Hepatocyte (in vitro differentiated cells): ENCODE results near the gene PSMG4. TPM values are rescaled to one million over a fixed set of nuclear protein-coding genes. Genes with fewer than 3 reads are reported as not detected.

Experiments used
- DNase-seq: peaks from one replicate; pipeline ENCODE4 v3.0.0-alpha.2; 2016; ENCODE audit warnings: low spot score
- H2AFZ ChIP-seq: fragments of 200-600 bp; sonication (generic); 2 replicates; pipeline ENCODE4 v1.6.0; 2016; ENCODE audit warnings: antibody characterized with exemption, mild to moderate bottlenecking
- H3K27ac ChIP-seq: fragments of 200-600 bp; sonication (generic); 2 replicates; pipeline ENCODE4 v1.5.1; 2016; ENCODE audit warnings: mild to moderate bottlenecking
- H3K27me3 ChIP-seq: fragments of 200-600 bp; sonication (generic); 2 replicates; pipeline ENCODE4 v1.6.1; 2016
- H3K36me3 ChIP-seq: fragments of 200-600 bp; sonication (generic); replicated peaks from 2 replicates; pipeline ENCODE4 v1.5.1; 2016; ENCODE audit warnings: low read depth; ENCODE audit not compliant: insufficient read depth
- H3K4me1 ChIP-seq: fragments of 200-600 bp; sonication (generic); 2 replicates; pipeline ENCODE4 v1.5.1; 2016; ENCODE audit warnings: mild to moderate bottlenecking, moderate library complexity; ENCODE audit not compliant: insufficient read depth
- H3K4me2 ChIP-seq: fragments of 200-600 bp; sonication (generic); 2 replicates; pipeline ENCODE4 v1.6.0; 2016
- H3K4me3 ChIP-seq: fragments of 200-600 bp; sonication (generic); 2 replicates; pipeline ENCODE4 v1.5.1; 2016; ENCODE audit warnings: mild to moderate bottlenecking
- H3K79me2 ChIP-seq: fragments of 200-600 bp; sonication (generic); 2 replicates; pipeline ENCODE4 v1.6.0; 2017; ENCODE audit warnings: mild to moderate bottlenecking
- H3K9me2 ChIP-seq: fragments of 200-600 bp; sonication (generic); replicated peaks from 2 replicates; pipeline ENCODE4 v1.6.0; 2017; ENCODE audit warnings: mild to moderate bottlenecking; ENCODE audit not compliant: insufficient read depth
- H3K9me3 ChIP-seq: fragments of 200-600 bp; sonication (generic); 2 replicates; pipeline ENCODE4 v1.5.1; 2016; ENCODE audit warnings: low read depth, mild to moderate bottlenecking
- H4K20me1 ChIP-seq: fragments of 200-600 bp; sonication (generic); 2 replicates; pipeline ENCODE4 v1.6.0; 2016; ENCODE audit warnings: mild to moderate bottlenecking; ENCODE audit not compliant: insufficient read depth, poor library complexity, severe bottlenecking
- CTCF ChIP-seq: fragments of 200-600 bp; sonication (generic); IDR thresholded peaks from 2 replicates; pipeline ENCODE4 v1.5.1; 2016; ENCODE audit warnings: antibody characterized with exemption, mild to moderate bottlenecking; ENCODE audit not compliant: poor library complexity
- EZH2 ChIP-seq: fragments of 200-600 bp; sonication (generic); IDR thresholded peaks from 2 replicates; pipeline ENCODE4 v1.6.1; 2016; ENCODE audit warnings: antibody characterized with exemption, mild to moderate bottlenecking, borderline replicate concordance
- EZH2phosphoT487 ChIP-seq: fragments of 200-600 bp; sonication (generic); IDR thresholded peaks from one replicate; pipeline ENCODE4 v1.6.1; 2018; ENCODE audit warnings: antibody characterized with exemption, mild to moderate bottlenecking, low read depth, moderate library complexity; ENCODE audit not compliant: unreplicated experiment, severe bottlenecking
- WGBS: methylation state at CpG from one replicate; pipeline ENCODE4 v1.1.6; 2016; ENCODE audit warnings: low lambda C conversion rate; ENCODE audit errors: missing lambda C conversion rate; 5-methylcytosine and 5-hydroxymethylcytosine counted together
- polyA plus RNA-seq: library from polyadenylated mRNA; unstranded; fragments of >200 nt; fragmentation: Nextera tagmentation; extraction: Ambion mirVana; gene quantifications from 2 replicates; pipeline ENCODE4 v1.2.1, GENCODE V29; 2016
- total RNA-seq: library from RNA; depleted of rRNA; stranded (reverse); fragments of >200 nt; gene quantifications from 2 replicates; pipeline ENCODE4 v1.2.3, GENCODE V29; 2014

The PSMG4 gene
- total and polyA plus RNA-seq, 2 experiments from 2014 or later = 15.5 to 26.4 TPM

- Histone ChIP-seq H2AFZ (peak within 1 kb of the TSS; percentile 29), H3K27ac (peak within 1 kb of the TSS; percentile 62), H3K4me3 (peak within 1 kb of the TSS; percentile 66), H3K9me3 (no peaks in the 10 kb centered on the region), H3K9me2 (no peaks in the 10 kb centered on the region), H3K27me3 (peaks cover 41% of the 10 kb centered on the region), H3K79me2 (peaks cover 7% of the 10 kb centered on the region), H3K36me3 (no peaks in the 10 kb centered on the region), H3K4me2 (peak within 1 kb of the TSS; percentile 81), H3K4me1 (peaks cover 14% of the 10 kb centered on the region), H4K20me1 (peaks cover 3% of the 10 kb centered on the region)
- peak; percentile 90 for DNase-seq
- TF ChIP-seq CTCF (no peak), EZH2 (no peak), EZH2phosphoT487 (no peak)
- WGBS = 2% methylated on average over 45 of the region's 66 CpGs
Measured at GRCh38 chr6:3227363-3228045, 31.2 kb upstream of the PSMG4 start, which contains the start of gene TUBB2B. Gene TUBB2B, minus strand, starts transcription at chr6:3227653. Its CDS starts 110 bp downstream, at chr6:3227543.

DNA sequence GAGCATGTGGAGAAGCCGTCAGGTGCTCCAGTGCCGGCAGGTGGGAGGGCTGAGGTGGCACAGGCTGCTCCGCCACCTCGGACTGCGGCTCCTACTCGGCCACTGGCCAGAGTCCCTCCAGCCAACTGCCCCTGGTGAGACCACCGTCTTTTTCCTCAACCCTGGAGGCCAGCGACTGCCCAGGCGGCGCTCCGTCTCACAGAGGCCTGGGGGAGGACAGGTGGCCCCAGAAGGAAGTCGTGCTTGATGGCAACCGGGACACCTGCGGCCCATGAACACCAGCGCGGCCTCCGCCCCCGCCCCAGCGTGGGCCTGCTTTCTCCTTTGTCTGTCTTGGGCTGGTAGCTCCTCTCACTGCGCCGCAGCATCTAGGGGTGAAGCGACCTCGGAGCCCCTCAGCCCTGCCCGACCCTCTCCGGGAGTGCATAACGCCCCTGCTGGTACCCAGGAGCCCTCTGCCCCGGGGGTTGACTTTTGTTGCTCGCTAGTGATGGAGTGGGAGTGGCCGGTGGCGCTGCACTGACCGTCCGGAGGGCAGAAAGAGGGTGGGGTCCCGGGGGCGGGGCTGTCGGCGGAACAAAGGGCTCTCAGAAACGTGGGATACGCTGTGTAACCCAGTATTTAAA, 30.6 kb upstream of the PSMG4 start:
- TF ChIP-seq CTCF = no peak
- TF ChIP-seq EZH2 = peak; percentile 62
- H3K27me3 ChIP-seq = peaks cover 48% of the 10 kb centered on the region
- peak overlapping the region; percentile 29 for H2AFZ ChIP-seq
- H3K4me1 ChIP-seq = peaks cover 14% of the 10 kb centered on the region
- DNase-seq = peak; percentile 56
- WGBS = 3% methylated on average over 29 of the region's 38 CpGs
- H3K4me3 ChIP-seq = peak overlapping the region; percentile 66
- peak overlapping the region; percentile 52 for H3K27ac ChIP-seq
- H4K20me1 ChIP-seq = peaks cover 3% of the 10 kb centered on the region
- H3K9me2 ChIP-seq = no peaks in the 10 kb centered on the region
- H3K79me2 ChIP-seq = peaks cover 7% of the 10 kb centered on the region
- peak overlapping the region; percentile 81 for H3K4me2 ChIP-seq
- H3K36me3 ChIP-seq = no peaks in the 10 kb centered on the region
- no peaks in the 10 kb centered on the region for H3K9me3 ChIP-seq

DNA sequence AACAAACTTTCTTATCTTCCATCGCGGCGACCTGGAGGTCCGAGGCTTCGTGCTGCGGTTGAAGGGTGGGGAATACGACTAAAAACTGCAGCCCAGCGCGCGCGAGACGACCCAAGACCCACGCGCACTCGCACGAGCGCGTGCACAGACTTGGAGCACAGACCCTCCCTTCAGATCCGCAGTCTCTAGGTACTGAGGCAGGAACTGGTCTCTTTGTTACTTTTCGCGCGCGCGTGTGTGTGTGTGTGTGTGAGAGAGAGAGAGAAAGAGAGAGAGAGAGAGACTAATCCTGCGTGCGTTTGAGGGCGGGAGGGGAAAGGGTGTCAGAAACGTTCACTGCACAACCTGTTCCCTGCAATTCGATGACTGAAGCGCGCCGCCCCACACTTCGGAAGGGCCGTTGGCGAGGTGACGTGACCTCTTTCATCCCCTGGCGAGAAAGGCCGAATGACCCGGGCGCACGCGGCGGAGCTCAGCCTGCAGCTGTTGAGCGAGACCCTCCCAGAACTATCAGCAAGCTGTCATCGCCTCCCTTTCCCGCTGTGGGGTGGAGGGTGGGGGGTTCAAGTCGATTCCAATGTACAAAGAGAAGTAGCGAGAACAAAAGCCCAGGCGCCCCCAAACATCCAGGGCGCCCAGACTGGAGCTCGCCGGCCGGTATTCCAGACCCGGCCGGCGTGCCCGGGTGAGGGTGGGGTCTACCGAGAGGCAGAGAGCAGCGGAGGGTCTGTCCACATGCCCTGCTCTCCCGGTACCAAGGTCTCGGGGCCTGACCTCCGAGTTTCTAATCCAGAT, 29.8 kb upstream of the PSMG4 start:
- Histone ChIP-seq H3K27ac (no peak overlapping the region), H3K79me2 (peaks cover 7% of the 10 kb centered on the region), H3K4me3 (peak overlapping the region; percentile 25), H3K4me1 (peaks cover 14% of the 10 kb centered on the region), H4K20me1 (peaks cover 3% of the 10 kb centered on the region), H3K9me3 (no peaks in the 10 kb centered on the region), H3K4me2 (peak overlapping the region; percentile 81), H3K9me2 (no peaks in the 10 kb centered on the region), H2AFZ (peak overlapping the region; percentile 49), H3K36me3 (no peaks in the 10 kb centered on the region), H3K27me3 (peaks cover 54% of the 10 kb centered on the region)
- no peak for TF ChIP-seq EZH2
- TF ChIP-seq EZH2phosphoT487 = no peak
- 3% methylated on average over 48 of the region's 62 CpGs for WGBS
- DNase-seq = peak; percentile 49
